ENCODE results near the gene PGPEP1. TPM values are rescaled to one million over a fixed set of nuclear protein-coding genes. Genes with fewer than 3 reads are reported as not detected.

Gene PGPEP1
- polyA plus RNA-seq, 1 experiment = 22.0 TPM

GRCh38 chr19:18304208-18304457 is 36.3 kb upstream of the PGPEP1 start:
- peak overlapping the region; percentile 98 for H3K27ac ChIP-seq (ENCODE audit: low read depth, low read length)
- ChIA-PET POLR2A (interaction anchor here (1.0 to 2.4 kb wide), 5 partner anchors 11 to 24 kb away, joined by 4 to 110 read pairs (median 13); partner anchors contain the start of genes JUND and LSM4), CTCF (interaction anchor here (1.3 kb wide), 1 partner anchor 25 kb away, joined by 7 read pairs; no protein-coding TSS in a partner anchor)
- H3K27me3 ChIP-seq (ENCODE audit: control insufficient read depth, insufficient read depth, low read length) = no peaks in the 10 kb centered on the region
- H3K9me3 ChIP-seq (ENCODE audit: control insufficient read depth, insufficient read depth, low read length) = no peaks in the 10 kb centered on the region; the same call in 1 of the 2 replicates
- H3K4me3 ChIP-seq (ENCODE audit: low read depth, low read length) = no peak overlapping the region
- no peak for DNase-seq (ENCODE audit: low read depth, low spot score)
- TF ChIP-seq, protein P1, sequence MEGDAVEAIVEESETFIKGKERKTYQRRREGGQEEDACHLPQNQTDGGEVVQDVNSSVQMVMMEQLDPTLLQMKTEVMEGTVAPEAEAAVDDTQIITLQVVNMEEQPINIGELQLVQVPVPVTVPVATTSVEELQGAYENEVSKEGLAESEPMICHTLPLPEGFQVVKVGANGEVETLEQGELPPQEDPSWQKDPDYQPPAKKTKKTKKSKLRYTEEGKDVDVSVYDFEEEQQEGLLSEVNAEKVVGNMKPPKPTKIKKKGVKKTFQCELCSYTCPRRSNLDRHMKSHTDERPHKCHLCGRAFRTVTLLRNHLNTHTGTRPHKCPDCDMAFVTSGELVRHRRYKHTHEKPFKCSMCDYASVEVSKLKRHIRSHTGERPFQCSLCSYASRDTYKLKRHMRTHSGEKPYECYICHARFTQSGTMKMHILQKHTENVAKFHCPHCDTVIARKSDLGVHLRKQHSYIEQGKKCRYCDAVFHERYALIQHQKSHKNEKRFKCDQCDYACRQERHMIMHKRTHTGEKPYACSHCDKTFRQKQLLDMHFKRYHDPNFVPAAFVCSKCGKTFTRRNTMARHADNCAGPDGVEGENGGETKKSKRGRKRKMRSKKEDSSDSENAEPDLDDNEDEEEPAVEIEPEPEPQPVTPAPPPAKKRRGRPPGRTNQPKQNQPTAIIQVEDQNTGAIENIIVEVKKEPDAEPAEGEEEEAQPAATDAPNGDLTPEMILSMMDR (IDR thresholded peaks at IDR 0.05; ENCODE audit: low read depth, low read length) = no peak

- no peaks in the 10 kb centered on the region for H3K27me3 ChIP-seq (ENCODE audit: control insufficient read depth, insufficient read depth, low read length)
- no peaks in the 10 kb centered on the region; the same call in 1 of the 2 replicates for H3K9me3 ChIP-seq (ENCODE audit: control insufficient read depth, insufficient read depth, low read length)
- peak overlapping the region; percentile 52 for H3K4me3 ChIP-seq (ENCODE audit: low read depth, low read length)
- TF ChIP-seq, protein P1 (IDR thresholded peaks at IDR 0.05; ENCODE audit: low read depth, low read length) = no peak
- H3K27ac ChIP-seq (ENCODE audit: low read depth, low read length) = peak overlapping the region; percentile 98
- ChIA-PET POLR2A (interaction anchor here (0.9 to 2.4 kb wide), 7 partner anchors 12 to 24 kb away, joined by 3 to 110 read pairs (median 11); partner anchors contain the start of genes JUND and LSM4), CTCF (interaction anchor here (0.7 to 1.3 kb wide), 3 partner anchors 23 to 113 kb away, joined by 3 to 7 read pairs (median 3); partner anchors contain the start of gene JUND)
- no peak for DNase-seq (ENCODE audit: low read depth, low spot score)
Observed at GRCh38 chr19:18304458-18305310, 35.7 kb upstream of the PGPEP1 start.

DNA sequence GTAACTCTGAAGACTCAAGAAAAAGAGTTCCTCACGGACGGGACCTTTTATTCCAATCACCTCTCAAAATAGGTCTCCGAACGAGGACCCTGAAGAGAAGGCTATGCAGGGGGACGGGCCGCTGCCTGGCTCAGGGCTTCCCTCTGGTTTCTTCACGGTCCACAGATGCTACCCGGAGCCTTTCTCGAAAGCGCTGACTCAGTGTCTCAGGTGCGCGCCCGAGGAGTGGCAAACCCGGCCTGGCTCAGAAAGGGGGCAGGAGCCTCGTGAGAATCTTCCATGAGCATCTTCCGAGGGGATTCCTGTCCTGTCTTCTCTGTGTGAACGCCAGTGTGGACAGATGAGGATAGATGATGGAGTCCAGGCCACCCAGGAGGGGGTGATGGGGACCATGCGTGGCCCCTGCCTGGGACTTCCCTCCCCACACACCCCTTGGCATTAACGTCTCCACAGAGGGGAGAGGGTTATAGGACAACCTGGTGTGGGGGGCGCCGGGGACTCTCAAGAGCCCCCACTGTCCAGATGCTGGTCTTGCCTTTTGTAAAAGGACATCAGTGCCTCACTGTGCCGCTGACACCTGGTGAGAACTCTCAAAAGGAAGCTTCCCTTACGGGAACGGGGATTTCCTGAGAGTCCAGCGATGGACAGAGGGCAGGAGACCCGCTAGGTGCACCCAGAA is 34.0 kb upstream of the PGPEP1 start:
- TF ChIP-seq, protein P1 (IDR thresholded peaks at IDR 0.05; ENCODE audit: low read depth, low read length) = no peak
- Histone ChIP-seq H3K27me3 (ENCODE audit: control insufficient read depth, insufficient read depth, low read length) (no peaks in the 10 kb centered on the region), H3K4me3 (ENCODE audit: low read depth, low read length) (no peak overlapping the region), H3K9me3 (ENCODE audit: control insufficient read depth, insufficient read depth, low read length) (no peaks in the 10 kb centered on the region; the same call in 1 of the 2 replicates), H3K27ac (ENCODE audit: low read depth, low read length) (no peak overlapping the region)
- ChIA-PET CTCF (no interaction called here), POLR2A (interaction anchor here (1.2 kb wide), 1 partner anchor 25 kb away, joined by 6 read pairs; the partner anchor contains the start of gene JUND)
- no peak for DNase-seq (ENCODE audit: low read depth, low spot score)

DNA sequence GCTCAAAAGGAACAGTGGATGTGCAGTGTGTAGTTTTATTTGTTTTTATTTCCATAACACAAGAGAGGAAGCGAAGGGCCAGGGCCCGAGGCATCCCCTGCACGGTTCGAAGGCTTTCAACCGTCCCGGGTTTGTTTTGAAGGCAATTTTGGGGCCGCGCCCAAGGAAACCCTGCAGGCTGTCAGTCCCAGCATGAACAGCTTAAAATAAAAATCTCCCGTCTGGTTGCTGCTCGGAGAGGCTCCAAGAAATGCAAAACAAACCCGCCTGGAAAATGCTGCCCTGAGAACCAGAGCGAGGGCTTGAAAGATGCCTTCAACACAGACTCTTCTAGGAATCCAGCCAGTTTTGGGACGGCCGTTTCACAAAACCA is 33.5 kb upstream of the PGPEP1 start:
- Histone ChIP-seq H3K27ac (ENCODE audit: low read depth, low read length) (no peak overlapping the region), H3K9me3 (ENCODE audit: control insufficient read depth, insufficient read depth, low read length) (no peaks in the 10 kb centered on the region; the same call in 1 of the 2 replicates), H3K4me3 (ENCODE audit: low read depth, low read length) (no peak overlapping the region), H3K27me3 (ENCODE audit: control insufficient read depth, insufficient read depth, low read length) (no peaks in the 10 kb centered on the region)
- ChIA-PET POLR2A (interaction anchor here (0.6 to 1.2 kb wide), 2 partner anchors 25 to 27 kb away, joined by 6 to 10 read pairs; partner anchors contain the start of gene JUND), CTCF (no interaction called here)
- TF ChIP-seq, protein P1 (IDR thresholded peaks at IDR 0.05; ENCODE audit: low read depth, low read length) = no peak
- no peak for DNase-seq (ENCODE audit: low read depth, low spot score)
